Stimulated activated CD4-positive, alpha-beta T cell treated with anti-CD3 and anti-CD28 coated beads, Interleukin-1b, Interleukin-23, amount 100 ng/mL, for 48 hours (primary cell): Measurements from ENCODE around the gene CFHR3.
"Not testable (repeated sequence)": the region's sequence is repeated elsewhere in the genome, so short reads cannot be mapped to it uniquely, and the experiment has no call there.

ENCODE experiments used
- DNase-seq: peaks from one replicate; pipeline ENCODE4 v3.0.0-alpha.2; 2020

Gene CFHR3

DNA sequence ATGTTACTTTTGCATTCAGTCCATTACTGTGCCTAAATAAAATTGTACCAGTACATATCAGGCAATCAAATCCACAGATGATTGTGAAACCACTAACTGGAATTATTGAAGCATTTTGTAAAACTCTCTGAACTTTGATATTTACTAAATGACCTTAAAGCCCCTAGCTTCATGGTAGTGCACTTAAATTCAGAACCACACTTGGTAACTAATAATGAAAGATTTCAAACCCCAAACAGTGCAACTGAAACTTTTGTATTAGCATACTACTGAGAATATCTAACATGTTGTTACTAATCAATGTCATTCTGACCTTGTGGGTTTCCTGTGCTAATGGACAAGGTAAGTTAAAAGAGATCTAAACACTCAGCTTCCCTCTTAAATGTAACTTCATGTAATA is at the start of gene CFHR3:
TSS of gene CFHR3 (plus strand) at position 238 of the 400 bp plus-strand sequence. CDS start at position 285, 47 bp downstream.
- no peak for DNase-seq

DNA sequence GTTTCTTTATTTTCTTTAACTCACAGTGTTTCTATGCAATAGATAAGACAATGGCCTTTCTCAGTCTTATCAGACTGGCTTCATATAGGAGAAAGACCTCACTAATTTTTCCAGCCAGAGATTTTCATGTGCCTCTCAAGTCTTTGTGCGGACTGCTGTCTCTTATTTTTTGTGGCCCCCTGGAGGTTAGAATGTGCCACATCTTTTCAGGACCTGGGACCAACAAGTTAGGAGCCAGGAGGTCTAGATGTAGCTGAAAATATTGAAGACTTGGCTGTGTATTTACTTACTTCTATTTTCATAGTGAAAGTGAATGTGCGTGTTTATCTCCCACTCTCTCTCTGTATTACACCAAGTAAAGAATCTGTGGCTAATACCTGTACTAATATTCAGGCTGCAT is 42.1 kb upstream of the CFHR3 start:
- no peak for DNase-seq

DNA sequence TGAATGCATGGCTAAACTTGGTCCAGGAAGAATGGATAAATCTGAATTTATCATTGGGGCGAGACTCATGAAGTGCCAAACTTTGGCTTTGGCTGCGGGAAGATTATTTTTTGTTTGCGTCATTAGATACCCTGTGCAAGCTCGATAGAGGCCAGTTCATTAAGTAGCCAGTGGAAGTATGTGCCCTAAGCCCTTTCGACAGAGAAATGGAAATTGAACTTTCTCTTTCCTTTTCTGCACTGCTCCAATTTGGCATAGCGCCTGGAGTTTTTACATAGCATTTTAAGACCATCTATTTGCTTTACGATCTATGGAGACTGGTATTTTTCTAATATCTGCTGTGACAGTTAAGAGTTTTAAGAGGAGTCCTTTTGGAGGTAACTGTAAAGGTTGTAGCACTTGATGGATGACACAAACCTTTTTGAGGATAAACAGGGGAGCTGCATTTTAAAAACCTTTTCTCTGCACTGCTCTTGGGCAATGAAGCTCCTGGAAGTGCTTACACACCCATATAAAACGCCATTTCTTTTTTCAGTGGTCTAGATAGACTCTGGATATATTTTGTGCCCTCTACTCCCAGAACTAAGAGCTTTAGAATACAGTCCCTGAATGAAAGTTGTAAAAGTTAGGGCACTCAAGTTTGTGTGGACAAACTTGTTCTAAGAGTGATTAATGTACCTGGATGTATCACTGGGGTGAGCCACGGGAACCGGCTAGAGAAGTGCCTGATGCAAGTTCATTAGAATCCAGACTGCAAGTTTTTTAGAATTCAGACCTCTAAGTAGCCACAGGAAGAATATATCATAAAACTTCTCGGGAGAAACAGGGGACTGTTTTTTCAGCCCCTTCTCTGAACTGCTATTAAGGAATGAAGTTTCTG is 41.3 kb upstream of the CFHR3 start:
- no peak for DNase-seq

DNA sequence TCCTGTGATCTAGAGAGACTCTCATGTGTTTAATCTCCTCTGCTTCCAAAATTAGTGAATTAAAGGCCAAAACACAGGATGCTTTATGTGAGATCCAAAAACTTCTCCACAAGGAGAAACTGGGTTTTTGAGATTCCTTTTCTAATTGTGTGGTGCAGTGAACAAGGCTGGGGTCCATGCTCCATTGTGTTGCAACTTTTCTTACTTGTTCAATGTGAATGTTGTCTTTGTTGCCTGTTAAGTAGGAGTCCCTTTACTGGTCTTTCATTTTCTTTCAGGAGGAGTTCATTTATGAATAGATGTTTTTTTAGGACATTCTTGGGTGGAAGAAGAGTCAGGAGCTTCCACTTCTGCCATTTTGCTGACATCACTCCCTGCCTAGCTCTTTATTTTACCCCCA is 40.6 kb upstream of the CFHR3 start:
- no peak for DNase-seq

DNA sequence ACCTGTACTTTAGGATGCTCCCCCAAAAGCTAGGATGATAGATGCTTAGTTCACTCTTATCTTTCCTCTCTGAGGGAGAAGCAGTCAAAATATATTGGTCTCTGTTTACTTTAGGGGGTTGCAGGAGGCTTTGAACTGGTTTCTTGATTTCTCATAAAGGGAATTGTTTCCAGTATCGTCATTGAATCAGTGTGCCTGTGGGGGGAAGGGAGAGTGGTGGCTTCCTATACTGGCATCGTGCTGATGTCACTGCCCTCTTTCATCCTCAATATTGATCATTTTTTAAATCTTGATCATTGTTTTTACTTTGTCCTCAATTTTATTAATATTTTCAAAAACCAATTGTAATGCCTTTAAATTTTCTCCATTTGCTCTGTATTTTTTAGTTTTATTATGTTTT is 40.2 kb upstream of the CFHR3 start:
- no peak for DNase-seq

DNA sequence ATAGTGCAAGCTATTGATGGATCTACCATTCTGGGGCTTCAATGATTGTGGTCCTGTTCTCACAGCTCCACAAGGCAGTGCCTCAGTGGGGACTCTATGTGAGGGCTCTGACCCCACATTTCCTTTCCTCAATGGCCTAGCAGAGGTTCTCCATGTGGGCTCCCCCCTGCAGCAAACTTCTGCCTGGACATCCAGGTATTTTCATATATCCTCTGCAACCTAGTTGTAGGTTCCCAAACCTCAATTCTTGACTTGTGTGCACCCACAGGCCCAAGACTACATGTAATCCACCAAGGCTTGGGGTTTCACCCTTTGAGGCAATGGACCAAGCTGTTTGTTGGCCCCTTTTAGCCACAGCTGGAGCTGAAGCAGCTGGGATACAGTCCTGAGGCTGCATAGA is 35.9 kb upstream of the CFHR3 start:
- no peak for DNase-seq

DNA sequence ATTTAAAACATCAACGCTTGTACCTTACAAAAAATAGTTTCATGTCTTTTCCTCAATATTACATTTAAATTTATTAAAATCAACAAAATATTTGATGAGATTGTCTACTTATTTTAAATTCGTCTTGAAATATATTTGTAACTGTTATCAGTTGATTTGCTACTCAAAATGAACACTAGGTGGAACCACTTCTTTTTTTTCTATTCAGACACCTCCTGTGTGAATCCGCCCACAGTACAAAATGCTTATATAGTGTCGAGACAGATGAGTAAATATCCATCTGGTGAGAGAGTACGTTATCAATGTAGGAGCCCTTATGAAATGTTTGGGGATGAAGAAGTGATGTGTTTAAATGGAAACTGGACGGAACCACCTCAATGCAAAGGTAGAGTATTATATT is 31.4 kb upstream of the CFHR3 start:
- DNase-seq, result not testable (repeated sequence)

DNA sequence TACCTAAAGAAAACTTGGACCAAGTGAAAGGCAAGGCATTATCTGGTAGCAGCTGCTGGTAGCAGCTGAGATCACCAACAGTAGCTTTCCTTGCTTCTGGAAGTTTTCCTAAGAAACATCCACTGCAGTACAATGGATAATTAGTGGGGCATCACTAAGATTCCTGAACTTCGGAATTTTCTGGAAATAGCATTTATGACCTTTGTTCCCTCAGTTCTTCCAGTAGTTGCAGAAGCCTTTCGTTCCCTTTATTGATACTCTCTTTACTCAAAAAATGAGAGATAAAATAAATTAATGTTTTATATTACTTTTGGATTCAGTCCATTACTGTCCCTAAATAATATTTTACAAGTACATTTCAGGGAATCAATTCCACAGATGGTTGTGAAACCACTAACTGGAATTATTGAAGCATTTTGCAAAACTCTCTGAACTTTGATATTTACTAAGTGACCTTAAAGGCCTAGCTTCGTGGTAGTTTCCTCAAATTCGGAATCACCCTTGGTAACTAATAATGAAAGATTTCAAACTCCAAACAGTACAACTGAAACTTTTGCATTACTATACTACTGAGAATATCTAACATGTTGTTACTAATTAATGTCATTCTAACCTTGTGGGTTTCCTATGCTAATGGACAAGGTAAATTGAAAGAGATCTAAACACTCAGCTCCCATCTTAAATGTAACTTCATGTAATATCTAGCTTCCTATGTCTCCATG is 9.5 kb upstream of the CFHR3 start:
- DNase-seq, result not testable (repeated sequence)

DNA sequence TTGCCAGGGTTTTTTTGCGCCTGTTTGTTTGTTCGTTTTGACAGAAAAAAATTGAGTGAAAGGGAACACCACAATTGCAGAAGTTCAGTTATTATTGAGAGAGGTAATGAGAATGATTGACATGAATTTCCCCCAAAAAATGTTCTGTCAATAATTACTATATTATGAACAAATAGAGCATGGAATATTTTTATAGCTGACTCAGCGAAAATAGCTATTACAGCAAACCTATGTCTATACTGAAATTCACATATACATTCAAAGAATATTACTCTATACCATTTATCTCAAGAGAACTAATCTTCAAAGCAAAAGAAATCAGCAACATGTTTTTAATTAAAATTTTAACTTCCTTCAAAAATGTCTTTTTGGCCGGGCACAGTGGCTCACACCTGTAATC is 4.8 kb upstream of the CFHR3 start:
- not testable (repeated sequence) for DNase-seq

DNA sequence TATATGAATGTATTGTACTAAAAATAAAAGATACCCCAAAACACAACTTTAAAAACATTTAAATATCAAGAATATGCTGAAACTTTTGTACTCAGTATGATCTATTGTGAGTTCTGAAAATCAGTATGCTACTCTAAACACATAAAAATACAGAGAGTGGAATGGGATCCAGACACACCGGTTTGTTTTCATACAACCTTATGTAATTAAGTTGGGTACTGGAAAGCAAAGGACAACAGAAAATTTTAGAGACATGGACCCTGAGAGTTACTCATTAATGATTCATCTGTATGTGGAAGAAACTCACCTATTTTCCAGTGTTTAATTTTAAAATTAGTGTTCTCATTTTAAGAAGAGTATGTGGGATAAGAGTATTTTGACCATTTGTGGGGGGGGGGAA is 927 bp upstream of the CFHR3 start:
- no peak for DNase-seq

DNA sequence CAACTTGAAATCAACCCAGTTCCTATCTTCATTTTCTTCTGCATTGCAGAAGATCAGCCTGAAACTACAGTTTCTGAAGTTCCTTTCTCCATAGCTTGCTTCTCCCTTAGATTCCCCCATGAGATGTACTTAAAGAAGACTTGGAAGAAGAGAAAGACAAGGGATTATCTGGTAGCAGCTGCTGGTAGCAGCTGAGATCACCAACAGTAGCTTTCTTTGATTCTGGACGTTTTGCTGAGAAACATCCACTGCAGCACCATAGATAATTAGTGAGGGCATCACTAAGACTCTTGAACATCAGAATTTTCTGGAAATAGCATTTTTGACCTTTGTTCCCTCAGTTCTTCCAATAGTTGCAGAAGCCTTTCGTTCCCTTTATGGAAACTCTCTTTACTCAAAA is 465 bp upstream of the CFHR3 start:
- DNase-seq, result no peak

DNA sequence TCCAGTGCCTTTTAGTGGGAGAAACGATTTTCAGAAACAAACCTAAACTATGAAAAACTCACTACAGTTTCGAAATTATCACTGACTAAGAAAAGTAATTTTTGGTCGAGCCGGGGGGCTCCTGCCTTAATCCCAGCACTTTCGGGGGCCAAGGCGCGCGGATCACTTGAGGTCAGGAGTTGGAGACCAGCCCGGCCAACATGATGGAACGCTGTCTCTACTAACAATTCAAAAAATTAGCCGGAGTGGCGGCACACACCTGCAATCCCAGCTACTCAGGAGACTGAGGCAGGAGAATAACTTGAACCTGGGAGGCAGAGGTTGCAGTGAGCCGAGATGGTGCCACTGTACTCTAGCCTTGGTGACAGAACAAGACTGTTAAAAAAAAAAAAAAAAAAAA is 3.0 kb downstream of the CFHR3 start:
- DNase-seq, result no peak

DNA sequence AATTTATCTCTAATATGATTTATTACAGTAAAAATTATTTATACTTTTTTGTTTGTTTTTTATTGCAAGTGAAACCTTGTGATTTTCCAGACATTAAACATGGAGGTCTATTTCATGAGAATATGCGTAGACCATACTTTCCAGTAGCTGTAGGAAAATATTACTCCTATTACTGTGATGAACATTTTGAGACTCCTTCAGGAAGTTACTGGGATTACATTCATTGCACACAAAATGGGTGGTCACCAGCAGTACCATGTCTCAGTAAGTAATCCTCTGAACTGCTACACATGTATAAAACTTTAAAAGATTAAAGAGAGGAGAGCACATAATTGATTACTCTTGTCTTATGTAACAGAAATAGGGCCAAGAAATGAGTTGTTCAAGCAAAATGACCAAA is 4.5 kb downstream of the CFHR3 start:
- DNase-seq, result no peak

DNA sequence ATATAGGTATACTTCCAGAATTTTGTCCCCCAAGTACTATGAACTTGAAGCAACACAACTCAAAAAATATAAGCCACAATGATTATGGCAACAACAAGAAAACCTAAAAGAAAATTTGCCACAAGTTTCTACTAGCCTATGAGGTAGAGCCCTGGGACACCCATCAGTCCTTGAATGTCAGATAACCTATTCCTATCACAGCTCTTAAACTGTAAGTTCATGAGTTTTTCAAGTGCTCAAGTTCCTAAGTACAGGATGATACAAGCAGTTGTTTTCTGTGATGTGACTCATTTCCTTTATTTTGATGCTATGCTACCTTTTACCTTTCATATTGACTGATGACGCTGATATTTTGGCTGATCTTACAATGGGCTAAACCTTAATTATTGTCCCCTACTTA is 16.6 kb downstream of the CFHR3 start:
- not testable (repeated sequence) for DNase-seq

DNA sequence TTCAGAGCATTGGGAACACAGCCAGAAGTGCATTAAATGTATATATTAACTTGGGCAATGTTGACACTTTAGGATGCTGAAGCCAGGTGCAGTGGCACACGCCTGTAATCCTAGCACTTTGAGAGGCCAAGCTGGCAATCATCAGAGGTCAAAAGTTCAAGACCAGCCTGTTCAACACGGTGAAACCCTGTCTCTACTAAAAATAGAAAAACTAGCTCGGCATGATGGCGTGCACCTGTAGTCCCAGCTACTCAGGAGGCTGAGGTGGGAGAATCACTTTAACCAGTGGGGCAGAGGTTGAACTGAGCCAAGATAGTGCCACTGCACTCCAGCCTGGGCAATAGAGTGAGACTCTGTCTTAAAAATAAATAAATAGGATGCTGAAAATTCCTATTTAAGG is 19.5 kb downstream of the CFHR3 start:
- DNase-seq, result not testable (repeated sequence)

DNA sequence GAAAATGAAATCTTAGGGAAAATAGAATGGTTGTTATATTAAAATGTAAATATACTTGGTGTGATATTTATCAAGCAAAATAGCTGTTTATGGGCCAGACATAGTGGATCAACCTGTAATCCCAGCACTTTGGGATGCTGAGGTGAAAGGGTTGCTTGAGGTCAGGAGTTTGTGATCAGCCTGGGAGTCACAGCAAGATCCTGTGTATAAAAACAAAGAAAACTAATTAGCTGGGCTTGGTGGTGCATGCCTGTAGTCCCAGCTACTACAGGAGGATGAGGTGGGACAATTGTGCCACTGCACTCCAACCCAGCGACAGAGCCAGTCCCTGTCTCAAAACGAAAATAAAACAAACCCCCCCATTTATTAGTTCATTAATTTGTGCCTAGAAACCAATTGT is 23.3 kb downstream of the CFHR3 start:
- DNase-seq, result no peak

DNA sequence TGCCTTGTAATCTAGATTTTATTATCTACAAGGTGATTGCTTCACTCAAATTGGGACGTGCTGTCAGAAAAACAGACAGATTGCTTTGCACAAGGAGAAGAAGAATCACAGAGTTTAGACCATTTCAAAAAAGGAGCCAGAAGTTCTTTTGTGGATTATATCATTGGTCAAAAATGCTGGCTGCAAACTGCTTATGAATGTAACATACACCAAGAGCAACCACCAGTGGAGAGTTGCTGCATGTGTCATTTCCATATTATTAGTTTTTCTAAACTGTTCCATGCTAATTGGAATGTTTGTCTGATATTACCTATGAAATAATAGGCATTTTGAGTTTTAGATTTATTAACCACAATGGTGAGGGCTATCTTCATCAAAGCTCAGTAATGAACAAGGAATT is 27.3 kb downstream of the CFHR3 start:
- not testable (repeated sequence) for DNase-seq

DNA sequence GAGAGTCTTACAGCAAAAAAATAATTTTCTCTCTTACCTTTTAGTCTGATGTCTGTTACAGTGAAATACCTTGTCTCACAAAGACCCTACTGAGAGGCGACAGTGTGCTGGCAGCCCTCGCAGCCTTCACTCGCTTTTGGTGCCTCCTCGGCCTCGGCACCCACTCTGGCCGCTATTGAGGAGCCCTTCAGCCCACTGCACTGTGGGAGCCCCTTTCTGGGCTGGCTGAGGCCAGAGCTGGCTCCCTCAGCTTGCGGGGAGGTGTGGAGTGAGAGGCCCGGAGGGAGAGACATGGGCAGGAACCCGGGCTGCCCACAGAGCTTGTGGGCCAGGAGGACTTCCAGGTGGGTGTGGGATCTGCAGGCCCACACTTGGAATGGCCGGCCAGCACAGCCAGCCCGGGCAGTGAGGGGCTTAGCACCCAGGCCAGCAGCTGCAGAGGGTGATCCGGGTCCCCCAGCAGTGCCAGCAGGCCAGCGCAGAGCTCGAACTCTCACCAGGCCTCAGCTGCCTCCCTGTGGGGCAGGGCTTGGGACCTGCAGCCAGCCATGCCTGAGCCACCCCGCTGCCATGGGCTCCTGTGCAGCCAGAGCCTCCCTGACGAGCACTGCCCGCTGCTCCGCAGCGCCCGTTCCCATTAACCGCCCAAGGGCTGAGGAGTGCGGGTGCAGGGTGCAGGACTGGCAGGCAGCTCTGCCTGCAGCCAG is 34.0 kb downstream of the CFHR3 start:
- no peak for DNase-seq

DNA sequence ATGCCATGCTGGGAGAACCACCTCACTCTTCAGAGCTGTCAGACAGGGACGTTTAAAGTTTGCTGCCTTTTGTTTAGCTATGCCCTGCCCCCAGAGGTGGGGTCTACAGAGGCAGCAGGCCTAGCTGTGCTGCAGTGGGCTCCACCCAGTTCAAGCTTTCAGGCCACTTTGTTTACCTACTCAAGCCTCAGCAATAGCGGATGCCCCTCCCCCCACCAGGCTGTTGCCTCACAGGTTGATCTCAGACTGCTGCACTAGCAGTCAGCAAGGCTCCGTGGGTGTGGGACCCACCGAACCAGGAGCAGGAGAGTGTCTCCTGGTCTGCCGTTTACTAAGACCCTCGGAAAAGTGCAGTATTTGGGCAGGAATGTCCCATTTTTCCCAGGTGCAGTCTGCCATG is 42.8 kb downstream of the CFHR3 start:
- not testable (repeated sequence) for DNase-seq

DNA sequence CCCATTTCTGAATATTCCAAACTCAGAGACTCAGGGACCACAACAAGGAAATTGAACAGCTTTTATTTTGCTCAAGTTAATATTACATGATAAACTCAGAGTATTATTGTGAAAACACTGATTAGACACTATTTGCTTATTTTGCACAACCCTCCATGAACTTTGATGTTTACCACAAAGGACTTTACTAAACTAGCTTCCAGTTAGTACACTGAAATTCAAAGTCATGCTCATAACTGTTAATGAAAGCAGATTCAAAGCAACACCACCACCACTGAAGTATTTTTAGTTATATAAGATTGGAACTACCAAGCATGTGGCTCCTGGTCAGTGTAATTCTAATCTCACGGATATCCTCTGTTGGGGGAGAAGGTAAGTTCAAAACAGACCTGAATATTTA is 44.9 kb downstream of the CFHR3 start, which contains the start of gene CFHR1:
TSS of gene CFHR1 (plus strand) at position 201 of the 400 bp plus-strand sequence. CDS start at position 315, 114 bp downstream.
- DNase-seq, result not testable (repeated sequence)

DNA sequence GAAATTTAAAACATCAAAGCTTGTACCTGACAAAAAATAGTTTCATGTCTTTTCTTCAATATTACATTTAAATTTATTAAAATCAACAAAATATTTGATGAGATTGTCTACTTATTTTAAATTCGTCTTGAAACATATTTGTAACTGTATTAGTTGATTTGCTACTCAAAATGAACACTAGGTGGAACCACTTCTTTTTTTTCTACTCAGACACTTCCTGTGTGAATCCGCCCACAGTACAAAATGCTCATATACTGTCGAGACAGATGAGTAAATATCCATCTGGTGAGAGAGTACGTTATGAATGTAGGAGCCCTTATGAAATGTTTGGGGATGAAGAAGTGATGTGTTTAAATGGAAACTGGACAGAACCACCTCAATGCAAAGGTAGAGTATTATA is 53.2 kb downstream of the CFHR3 start:
- not testable (repeated sequence) for DNase-seq
